C4-2B (cell line): ENCODE results near the gene KISS1.

ENCODE experiments used
- H3K27ac ChIP-seq: fragments of 450-650 bp; 2 replicates; pipeline ENCODE4 v1.5.1; 2017
- ZFX ChIP-seq: fragments of 450-650 bp; IDR thresholded peaks from 2 replicates; pipeline ENCODE4 v1.6.1; 2017
- TF ChIP-seq, protein P1 (sequence below): fragments of 450-650 bp; conservative IDR thresholded peaks from 2 replicates; pipeline ENCODE4 v1.5.1; 2017; ENCODE audit warnings: mild to moderate bottlenecking

The KISS1 gene

DNA sequence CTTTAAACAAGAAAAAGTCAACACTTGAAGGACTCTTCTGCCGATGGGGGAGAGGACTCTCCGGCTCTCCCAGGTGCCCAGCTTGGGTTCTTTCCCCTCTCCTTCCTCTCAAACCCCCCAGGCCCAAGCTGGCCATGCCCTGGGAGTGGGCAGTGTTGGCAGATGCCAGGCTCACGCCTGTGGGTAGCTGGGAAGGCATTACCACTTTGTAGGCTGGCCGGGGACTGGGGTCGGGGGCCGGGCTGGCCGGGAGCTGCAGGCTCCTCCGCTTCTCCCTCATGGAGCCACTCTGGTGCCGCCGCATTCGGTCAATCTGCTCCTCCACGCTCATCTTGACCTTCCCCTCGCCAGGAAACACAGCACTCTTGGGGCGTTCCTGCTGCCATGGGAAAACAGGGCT is 33.9 kb upstream of the KISS1 start:
- no peak overlapping the region for H3K27ac ChIP-seq

DNA sequence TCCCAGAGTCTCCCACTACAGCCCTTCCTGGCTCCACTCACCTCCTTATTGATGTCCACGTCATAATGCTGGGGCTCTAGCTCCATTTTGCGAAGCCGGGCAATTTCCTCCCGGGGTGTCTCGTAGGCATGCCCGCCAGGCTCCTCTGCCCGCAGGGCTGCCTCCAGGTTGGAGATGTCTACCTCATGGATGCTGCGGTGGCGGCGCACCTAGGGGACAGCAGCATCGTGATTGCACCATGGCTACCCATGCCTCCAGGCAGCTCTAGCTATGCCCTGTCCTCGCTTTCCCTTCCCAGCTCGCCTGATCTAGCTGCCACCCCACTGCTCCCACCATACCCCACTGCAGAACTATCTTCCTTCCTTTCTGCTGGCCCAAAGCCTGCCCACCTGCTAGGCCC is 32.6 kb upstream of the KISS1 start:
- TF ChIP-seq, protein P1, sequence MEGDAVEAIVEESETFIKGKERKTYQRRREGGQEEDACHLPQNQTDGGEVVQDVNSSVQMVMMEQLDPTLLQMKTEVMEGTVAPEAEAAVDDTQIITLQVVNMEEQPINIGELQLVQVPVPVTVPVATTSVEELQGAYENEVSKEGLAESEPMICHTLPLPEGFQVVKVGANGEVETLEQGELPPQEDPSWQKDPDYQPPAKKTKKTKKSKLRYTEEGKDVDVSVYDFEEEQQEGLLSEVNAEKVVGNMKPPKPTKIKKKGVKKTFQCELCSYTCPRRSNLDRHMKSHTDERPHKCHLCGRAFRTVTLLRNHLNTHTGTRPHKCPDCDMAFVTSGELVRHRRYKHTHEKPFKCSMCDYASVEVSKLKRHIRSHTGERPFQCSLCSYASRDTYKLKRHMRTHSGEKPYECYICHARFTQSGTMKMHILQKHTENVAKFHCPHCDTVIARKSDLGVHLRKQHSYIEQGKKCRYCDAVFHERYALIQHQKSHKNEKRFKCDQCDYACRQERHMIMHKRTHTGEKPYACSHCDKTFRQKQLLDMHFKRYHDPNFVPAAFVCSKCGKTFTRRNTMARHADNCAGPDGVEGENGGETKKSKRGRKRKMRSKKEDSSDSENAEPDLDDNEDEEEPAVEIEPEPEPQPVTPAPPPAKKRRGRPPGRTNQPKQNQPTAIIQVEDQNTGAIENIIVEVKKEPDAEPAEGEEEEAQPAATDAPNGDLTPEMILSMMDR: no peak
- TF ChIP-seq ZFX: no peak
- H3K27ac ChIP-seq: no peak overlapping the region

More for the DNA sequence above, 33.9 kb upstream of the KISS1 start:
- TF ChIP-seq ZFX: no peak
- TF ChIP-seq, protein P1: no peak

DNA sequence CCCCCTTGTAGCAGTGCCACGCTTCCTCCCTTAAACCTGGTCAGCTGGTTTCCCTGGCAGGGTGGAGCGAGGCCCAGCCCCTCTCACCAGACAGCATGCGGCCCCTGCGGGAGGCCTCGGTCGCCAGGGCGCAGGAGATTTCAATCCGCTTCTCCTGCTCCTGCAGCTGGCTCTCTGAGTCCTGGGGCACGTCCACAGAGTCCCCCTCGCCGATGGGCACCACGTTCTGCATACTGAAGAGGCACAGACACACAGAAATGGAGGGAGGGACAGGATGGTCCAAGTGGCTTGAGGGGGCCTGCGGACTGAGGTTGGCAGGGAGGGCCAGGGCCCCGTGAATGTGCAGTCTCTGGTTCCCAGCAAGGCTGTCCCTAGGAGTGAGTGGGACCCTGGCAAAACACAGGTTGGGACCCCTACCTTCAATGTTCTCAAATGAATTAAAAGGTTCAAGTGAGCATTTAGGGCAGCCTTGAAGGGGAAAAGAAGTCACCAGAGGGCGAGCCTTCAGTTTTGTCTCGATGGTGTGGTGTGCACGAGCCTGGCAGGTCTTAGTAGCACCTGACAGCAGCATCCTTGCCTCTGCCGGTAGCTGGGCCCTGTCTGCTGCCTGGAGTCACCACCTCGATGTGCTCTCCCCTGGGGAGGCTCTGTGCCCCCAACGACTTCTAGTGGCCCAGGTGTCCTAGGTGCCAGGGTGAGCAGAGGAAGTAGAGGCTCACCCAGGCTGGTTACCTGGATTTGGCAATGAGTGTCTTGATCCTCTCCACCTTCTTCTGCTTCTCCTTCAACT is 31.9 kb upstream of the KISS1 start:
- H3K27ac ChIP-seq: no peak overlapping the region
- TF ChIP-seq, protein P1: no peak
- TF ChIP-seq ZFX: no peak

DNA sequence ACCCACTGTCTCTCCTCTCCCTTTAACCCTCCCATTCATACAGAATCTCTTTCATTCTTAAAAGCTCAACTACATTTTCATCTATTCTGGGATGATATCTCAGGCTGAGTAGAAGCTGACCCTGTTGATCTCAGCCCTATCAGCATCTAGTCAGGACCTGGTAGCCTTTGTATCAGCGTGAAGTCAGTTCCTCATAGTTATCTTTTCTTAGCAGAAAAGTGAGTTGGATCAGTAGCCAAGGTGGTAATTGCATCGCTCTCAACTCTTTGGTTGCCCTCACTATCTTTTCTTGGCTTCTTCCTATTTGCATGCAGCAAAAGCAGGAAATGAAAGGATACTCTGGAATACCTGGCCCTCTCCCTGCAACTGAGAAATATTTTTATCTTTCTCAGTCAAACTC is 31.1 kb upstream of the KISS1 start:
- no peak overlapping the region; the same call in 1 of the 2 replicates for H3K27ac ChIP-seq
- TF ChIP-seq ZFX: no peak
- TF ChIP-seq, protein P1: no peak

DNA sequence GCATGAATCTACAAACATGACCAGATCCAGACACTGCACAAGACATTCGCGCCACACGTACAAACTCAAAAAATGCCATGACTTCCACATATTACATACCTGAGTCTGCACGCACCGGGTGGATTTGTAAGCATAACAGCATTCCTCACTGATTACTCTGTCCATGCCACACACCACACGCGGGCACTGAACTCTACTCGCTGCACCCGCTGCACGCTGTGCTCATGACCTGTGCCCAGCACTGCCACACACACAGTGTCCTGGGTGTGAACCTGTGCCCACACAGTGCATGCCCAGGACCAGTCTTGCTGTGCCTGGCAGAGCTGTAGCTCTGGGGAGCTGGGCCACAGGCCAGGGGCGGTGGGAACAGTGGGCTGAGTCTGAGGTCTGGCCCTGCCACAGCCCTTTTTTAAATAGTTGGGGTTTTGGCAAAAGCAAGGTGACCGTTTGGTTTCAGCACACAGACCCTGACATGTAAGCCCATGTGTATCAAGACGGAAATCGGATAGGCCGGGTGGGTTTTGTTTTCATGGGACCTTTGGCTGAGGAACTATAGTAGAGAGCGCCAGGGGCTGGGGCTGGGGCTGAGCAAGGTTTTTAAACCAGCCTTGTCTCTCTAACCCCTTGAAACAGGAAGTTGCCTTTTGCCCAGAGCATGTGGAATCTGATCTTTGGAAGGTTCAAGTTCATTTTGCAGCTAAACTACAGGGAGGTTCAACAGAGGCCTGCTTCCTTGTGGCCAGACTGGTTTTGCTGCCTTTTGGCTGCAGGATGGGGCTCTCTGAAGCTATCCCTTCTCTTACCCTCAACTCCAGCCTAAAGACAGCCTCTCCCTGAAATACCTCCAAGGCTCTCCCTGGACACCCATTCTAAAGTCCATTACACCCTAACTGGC is 29.8 kb upstream of the KISS1 start:
- H3K27ac ChIP-seq: peak overlapping the region; percentile 66
- TF ChIP-seq, protein P1: no peak
- TF ChIP-seq ZFX: peak; percentile 58; the same call in 1 of the 2 replicates

DNA sequence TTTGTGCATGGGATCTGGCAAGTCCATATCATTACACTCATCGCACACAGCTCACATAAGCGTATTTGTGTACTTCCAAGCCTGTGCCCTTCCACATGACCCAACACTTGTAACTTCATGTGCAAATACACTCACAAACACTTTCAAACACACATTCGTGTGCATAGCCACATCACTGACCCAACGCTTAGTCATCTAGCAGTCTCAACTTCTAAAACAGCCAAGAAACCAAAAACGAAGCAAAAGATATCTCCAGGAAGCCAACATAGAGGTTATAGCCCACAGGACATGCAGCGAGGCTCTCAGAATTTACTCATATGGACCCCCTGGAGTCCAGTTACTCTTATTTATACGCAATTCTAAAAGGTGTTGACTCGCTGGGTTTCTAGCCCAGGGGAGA is 28.4 kb upstream of the KISS1 start:
- no peak overlapping the region for H3K27ac ChIP-seq
- TF ChIP-seq, protein P1: no peak
- TF ChIP-seq ZFX: no peak
